Stromal cell of bone marrow (primary cell): Measurements from ENCODE around the gene AGAP3.

Experiments used
- DNase-seq: peaks from one replicate; pipeline ENCODE4 v3.0.0-alpha.2; 2012; ENCODE audit warnings: low read depth

AGAP3 gene

GRCh38 chr7:151123158-151123821 lies 37.0 kb downstream of the AGAP3 start:
- DNase-seq = no peak

GRCh38 chr7:151123822-151124464 lies 37.7 kb downstream of the AGAP3 start:
- DNase-seq = peak; percentile 56

DNA sequence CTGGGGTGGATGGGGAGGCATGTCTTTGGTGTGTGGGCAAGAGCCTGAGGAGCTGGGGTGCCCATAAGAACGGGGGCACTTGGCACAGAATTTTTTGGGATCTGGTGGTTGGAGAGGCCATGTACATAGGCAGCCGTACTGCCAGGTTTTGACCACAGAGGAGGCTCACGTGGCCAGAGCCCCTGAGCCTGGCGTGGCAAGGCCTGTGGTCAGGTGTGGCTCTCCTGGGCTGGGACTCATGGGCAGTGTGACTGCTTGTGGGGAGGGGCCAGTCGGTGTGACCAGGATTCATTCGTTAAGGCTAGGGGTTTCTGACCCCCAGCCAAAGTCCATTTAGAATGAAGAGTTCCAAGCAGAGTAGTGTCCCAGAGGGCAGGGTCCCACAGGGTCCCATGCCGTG lies 38.2 kb downstream of the AGAP3 start:
- DNase-seq = no peak

DNA sequence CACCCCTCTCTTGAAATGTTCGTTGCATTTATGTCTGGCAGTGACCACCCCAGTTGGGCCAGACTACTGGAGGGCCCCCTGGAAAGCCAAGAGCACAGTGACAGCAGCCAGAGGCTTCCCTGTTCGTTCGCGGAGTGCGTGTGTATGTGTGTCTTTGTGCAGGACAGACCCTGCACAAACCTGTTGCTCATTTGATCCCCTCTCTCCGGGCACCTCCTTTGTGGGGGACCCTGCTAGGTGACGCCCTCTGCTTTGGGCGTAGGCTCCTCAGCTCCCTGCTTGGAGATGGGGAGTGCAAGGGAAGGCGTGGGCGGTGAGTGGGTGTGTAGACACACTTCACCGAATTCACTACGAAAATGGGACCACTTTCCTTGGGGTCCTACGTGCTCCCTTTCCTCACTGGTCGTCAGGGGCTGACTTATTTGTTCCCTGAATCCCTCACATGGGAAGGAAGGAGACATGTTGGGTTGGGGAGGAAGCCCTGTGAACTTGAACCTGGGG lies 38.7 kb downstream of the AGAP3 start:
- no peak for DNase-seq

GRCh38 chr7:151125470-151125845 lies 39.2 kb downstream of the AGAP3 start:
- DNase-seq = no peak

- no peak for DNase-seq
Measured at GRCh38 chr7:151125846-151126481, 39.7 kb downstream of the AGAP3 start.

DNA sequence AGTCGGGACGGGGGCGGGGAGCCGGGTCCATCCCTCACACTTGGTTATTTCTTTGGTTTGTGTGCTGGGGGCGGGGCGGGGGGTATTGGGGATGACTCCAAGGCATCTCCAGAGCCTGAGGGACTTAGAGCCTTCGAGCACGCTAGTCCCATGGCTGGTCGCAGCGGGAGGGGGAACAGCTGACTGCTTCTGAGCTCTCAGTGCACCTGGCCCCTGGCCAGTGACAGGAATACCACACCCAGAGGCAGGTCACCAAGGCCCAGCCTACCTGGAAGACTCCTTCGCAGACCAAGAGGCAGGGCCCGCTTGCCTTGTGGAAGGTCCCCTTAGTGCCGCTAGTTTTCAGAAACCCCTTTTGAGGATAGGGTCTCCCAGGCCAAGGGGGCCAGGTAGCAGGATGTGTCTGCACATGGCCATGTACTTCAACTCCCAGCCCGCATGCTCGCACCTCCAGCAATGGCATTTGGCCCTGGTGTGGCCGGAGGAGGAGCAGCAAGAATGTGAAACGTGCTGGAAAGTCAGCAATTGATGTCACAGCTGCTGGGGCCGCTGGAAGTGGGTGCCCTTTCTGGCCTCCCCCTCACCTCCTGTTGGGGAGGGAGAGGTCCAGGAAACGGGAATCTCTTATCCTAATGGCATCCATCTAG lies 40.3 kb downstream of the AGAP3 start:
- DNase-seq = no peak

DNA sequence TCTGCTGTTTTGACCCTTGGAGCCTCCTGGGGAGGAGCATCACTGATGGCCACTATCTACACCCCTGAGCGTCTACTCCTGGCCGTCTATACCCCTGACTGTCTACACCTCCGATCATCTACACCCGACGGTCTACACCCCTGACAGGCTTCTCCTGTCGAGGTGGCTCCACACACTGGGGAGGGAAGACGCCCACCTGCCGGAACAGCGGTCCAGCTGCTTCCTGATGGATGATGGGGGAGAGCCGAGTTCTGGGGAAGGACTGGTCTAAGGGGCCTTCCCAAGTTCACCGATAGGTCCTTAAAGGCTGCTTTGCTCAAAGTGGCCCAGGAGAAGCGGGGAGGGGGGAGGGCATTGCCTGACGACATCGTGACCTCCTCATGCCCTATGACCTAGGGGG lies 41.9 kb downstream of the AGAP3 start:
- DNase-seq = no peak

- DNase-seq = no peak
Measured at GRCh38 chr7:151128716-151129115, 42.4 kb downstream of the AGAP3 start.

DNA sequence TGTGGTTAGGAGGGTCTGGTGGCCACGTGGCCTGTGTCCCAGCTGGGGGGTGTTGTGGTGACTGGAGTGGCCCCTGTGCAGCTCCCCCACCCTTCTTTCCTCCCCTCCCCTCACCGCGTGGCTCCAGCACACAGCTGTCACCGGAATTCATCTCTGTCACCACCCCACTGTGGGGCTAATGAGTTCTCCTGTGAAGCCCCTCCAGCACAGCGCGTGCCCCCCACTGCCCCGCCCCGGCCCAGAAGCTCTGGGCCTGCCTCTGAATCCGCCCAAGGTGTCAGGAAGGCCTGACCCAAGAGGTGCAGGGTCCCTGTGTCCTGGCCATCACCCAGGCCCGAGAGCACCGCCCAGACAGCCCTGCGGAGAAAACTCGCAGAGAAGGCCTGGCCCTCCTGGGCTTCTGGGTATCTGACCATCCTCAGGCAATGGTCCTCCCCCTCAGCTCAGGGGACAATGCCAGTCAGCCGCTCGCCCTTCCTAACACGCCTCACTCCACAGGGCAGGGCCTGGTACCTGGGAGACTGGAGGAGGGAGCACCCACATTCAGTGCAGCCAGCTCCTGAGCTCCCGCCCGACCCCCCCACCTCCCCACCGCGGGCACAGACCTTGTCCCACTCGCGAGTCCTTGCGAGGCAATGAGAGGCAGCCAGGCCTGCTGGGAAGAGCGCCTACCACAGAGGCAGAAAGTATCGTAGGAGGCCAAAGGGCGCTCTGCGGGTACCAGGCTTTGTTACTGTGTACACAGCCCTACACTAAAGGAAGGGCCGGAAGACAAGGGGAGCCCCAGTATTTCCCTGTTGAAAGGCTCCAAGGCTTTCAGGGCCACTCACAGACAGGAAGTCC lies 43.1 kb downstream of the AGAP3 start:
- DNase-seq = no peak

GRCh38 chr7:151129960-151130591 lies 43.8 kb downstream of the AGAP3 start:
- no peak for DNase-seq

DNA sequence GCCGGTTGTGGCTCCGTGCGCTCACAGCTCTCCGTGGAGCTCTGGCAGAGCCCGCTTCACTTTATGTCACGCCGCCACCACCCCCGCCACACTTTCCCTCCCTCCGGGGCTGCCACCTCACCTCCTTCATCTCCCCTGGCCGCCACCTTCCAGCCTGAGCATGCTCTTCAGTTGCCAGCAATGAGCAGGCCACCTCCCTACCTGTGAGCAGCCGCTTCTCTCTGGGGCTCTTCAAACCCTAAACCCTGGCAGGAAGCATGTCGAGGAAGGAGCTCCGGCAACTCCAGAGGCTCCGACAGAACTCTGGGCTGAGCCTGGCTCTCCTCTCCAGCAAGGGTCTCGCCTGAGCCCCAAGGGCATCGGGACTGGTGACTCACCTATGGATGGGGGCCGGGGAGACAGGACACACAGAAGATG lies 44.5 kb downstream of the AGAP3 start:
- no peak for DNase-seq

DNA sequence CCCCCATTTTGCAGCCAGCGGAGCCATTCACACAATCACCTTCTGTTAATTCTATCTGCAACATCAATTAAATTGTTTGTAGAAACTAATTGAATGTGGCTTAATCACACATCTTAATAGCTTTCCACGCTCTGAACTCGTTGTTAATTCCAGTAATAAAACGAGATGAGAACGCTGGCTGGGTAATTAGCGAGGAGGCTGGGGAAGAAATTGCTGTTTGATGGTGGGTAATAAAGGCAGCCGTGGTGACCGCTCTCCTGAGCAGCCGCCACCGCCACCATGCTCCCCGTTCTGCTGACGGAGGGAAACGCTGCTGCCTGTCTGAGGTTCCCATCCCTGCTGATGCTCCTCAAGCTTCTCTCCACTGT lies 44.9 kb downstream of the AGAP3 start:
- no peak for DNase-seq

- DNase-seq = no peak
Measured at GRCh38 chr7:151131592-151132293, 45.5 kb downstream of the AGAP3 start.

GRCh38 chr7:151132461-151133205 lies 46.4 kb downstream of the AGAP3 start:
- no peak for DNase-seq

DNA sequence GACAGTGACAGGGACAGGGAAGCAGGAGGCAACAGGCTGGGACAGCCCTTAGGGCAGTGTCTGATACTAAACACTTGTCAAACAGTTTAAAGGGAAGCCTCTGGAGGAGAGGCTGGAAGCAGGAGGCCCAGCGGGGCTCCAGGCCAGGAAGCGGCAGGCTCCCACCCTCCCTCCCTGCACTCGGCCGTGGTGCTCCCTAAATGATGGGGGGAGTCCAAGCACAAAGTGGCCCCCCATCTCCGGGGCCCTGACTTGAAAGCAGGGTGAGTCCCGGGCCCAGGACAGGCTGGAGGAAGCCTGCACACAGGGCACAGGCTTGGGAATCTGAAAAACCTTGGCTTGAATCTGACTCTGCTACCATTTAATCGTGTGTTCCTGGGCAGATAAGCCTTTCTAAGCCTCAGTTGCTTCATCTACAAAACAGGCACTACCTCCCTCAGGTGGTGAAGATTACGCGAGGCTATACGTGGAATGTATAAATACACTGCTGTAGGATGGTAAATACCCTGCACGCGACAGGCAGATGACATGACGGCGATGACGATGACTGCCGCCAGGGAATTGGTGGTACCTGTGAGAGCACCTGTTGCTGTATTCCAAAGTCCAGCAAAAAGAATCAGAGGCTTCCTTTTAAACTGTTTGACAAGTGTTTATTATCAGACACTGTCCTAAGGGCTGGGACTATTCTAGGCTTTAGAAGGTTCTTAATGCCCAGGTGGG lies 47.2 kb downstream of the AGAP3 start:
- DNase-seq = no peak

DNA sequence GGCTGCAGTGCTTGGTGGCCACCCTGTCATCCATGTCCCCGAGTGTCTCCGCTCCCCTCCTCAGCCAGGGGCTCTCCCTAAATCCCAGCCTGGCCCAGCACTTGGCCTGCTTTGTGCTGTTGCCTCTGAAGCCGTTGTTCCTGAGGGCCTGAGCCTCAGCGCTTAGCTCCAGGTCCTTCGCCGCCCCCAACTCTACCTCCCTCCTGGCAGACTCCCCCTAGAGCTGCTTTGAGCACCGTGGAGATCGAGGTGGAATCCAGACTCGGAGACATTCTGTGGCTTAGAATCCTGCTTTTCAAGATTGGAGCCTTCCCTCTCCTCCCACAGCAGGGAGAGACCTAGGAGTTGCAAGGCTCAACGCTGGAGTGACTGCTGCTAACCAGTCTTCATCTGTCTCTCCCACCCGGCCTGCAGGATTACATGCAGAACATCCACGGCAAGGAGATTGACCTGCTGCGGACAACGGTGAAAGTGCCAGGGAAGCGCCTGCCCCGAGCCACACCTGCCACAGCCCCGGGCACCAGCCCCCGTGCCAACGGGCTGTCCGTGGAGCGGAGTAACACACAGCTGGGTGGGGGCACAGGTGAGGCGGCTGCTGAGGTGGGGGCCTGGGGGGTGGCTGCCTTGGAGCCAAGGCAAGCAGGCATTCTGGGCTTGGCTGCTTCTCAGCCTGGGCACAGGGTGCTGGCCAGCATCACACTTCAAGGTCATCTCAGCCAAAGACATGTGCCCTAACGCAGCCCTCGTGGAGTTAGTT lies 47.9 kb downstream of the AGAP3 start:
- DNase-seq = no peak

DNA sequence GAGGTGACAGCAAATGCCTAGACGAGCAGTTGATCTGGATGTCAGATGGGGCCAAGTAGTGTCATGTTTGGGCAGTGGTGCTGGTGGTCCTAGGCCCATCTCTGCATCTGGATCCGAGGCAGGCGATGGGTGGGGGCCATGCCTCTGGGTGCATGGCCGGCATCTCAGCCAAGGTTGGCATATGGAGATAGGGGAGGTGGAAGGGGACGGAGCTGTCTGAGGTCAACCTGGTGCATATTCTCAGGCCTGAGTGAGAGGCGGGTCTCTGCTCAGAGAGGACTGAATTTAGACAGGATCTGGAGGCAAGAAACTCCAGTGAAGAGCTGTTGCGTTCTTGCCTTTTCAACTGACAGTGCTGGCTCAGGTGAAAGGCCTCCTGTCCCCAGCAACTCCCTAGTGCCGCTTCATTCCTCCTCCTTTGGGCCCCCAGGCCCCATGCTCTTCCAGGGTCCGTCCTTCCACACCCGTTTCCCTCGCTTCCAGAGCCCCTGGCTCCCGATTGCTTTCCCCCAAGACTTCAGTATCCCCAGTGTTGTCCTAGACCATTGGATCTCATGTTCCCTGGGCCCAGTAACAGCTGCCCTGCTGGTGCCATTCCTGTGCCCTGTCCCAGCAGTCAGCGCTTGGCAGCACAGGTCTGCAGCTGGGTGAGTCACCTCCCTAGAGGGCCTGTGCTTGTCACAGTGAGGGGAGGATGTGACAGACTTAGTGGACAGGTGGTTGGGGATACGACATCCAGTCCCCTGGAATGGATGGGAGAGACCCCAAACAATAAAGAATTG lies 48.7 kb downstream of the AGAP3 start:
- DNase-seq = no peak
